ENCODE data around the gene GRID1. TPM values are rescaled to one million over a fixed set of nuclear protein-coding genes. Genes with fewer than 3 reads are reported as not detected.

Gene GRID1
- total RNA-seq, 2 donors from 2014 or later: 0.37 to 0.67 TPM

DNA sequence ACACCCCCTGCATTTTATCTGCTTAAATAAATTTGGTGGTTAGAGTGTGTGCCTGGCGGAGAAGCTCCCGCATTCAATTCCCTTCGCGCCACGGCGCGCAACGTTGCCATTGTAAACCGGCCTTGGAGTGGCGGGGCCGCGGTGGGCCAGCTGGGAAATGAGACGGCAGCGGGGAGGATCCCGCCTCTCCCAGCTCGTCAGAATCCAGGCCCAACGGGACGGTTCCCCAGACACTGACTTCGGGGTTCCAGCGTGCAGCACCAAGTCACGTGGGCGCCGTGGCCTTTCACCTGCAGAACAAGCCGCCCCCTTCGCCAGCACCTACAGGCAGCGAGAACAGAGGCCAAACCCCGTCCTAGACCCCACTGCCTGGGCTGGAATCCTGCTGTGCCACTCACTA lies 103.4 kb downstream of the GRID1 start:
- H3K4me1 ChIP-seq: peaks cover 0 to 4% of the 10 kb centered on the region in 2 donors
- TF ChIP-seq, protein P1, sequence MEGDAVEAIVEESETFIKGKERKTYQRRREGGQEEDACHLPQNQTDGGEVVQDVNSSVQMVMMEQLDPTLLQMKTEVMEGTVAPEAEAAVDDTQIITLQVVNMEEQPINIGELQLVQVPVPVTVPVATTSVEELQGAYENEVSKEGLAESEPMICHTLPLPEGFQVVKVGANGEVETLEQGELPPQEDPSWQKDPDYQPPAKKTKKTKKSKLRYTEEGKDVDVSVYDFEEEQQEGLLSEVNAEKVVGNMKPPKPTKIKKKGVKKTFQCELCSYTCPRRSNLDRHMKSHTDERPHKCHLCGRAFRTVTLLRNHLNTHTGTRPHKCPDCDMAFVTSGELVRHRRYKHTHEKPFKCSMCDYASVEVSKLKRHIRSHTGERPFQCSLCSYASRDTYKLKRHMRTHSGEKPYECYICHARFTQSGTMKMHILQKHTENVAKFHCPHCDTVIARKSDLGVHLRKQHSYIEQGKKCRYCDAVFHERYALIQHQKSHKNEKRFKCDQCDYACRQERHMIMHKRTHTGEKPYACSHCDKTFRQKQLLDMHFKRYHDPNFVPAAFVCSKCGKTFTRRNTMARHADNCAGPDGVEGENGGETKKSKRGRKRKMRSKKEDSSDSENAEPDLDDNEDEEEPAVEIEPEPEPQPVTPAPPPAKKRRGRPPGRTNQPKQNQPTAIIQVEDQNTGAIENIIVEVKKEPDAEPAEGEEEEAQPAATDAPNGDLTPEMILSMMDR (IDR thresholded peaks at IDR 0.05): no peak
- DNase-seq (ENCODE audit: low spot score): no peak
- peak overlapping the region in 1 of 2 donors; percentile 24 for H3K4me3 ChIP-seq
- H3K36me3 ChIP-seq: no peaks in the 10 kb centered on the region
- H3K27ac ChIP-seq: no peak overlapping the region
- H3K27me3 ChIP-seq: no peaks in the 10 kb centered on the region
- H3K9me3 ChIP-seq: no peaks in the 10 kb centered on the region

DNA sequence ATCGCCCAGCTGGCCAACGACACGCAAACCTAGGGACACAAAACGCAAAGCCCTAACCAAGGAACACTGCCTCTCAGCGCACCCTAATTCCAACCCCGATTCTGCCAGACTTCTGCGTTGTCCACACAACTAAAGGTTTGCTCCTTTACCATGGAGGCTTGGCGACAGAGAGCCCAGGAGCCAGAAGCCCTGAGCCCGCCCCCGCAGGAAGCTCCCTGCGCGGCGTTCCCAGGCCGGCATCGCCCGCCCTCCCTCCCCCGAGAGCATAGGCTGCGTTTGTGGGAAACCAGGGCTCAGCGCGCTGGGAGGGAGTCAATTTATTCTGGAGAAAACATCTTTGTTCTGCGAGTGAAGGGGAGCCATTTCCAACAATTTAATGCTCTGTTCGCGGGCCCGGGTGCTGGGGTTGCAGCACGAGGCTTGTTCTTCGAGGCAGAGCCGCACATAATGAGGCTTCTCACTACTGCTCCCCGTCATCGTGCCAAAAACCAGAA lies 103.9 kb downstream of the GRID1 start:
- Histone ChIP-seq H3K27me3 (no peaks in the 10 kb centered on the region), H3K4me1 (peaks cover 0 to 4% of the 10 kb centered on the region in 2 donors), H3K36me3 (no peaks in the 10 kb centered on the region), H3K9me3 (no peaks in the 10 kb centered on the region), H3K27ac (no peak overlapping the region), H3K4me3 (peak overlapping the region in 1 of 2 donors; percentile 24)
- TF ChIP-seq, protein P1 (IDR thresholded peaks at IDR 0.05): no peak
- no peak for DNase-seq (ENCODE audit: low spot score)

DNA sequence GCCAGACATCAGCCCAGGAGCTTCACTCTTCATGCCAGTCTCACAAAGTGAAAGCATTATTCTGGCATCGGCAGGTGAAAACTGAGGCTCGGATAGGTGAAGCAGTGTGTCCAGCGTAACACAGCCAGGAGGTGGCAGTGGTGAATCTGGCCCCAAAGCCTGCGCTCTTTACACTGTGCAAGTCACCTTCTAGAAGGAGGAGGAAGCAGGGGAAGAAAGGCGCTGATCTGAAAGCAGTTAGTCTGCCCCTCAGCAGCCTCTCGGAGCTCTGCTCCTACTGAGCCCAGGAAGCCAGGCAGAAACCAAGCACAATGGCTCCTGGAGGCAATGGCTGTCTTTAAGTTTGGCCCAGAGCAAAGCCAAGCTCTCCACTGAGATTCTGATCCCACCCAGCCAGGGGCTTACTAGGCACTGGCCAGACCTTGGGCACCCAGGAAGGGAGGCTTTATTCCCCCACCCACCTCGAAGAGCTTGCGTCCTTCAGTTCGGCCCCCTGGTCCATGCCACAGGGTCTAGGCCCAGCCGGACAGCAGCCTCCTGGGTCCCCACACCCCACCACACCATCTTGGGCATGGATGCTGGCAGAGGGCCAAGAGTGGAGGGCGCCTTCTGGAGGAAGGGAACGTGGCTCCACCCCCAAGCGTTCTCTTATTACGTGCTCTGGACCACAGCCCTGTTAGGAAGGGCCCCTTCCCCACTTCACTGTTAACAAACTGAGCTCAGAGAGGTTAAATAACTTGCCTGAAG lies 104.5 kb downstream of the GRID1 start:
- H3K4me3 ChIP-seq: no peak overlapping the region
- TF ChIP-seq, protein P1 (IDR thresholded peaks at IDR 0.05): no peak

GRCh38 chr10:86261470-86261869 lies 105.1 kb downstream of the GRID1 start:
- Histone ChIP-seq H3K27me3 (no peaks in the 10 kb centered on the region), H3K4me3 (no peak overlapping the region), H3K4me1 (peaks cover 0 to 4% of the 10 kb centered on the region in 2 donors), H3K27ac (no peak overlapping the region), H3K36me3 (no peaks in the 10 kb centered on the region), H3K9me3 (no peaks in the 10 kb centered on the region)
- TF ChIP-seq, protein P1 (IDR thresholded peaks at IDR 0.05): no peak
- no peak for DNase-seq (ENCODE audit: low spot score)

More for the DNA sequence above, 104.5 kb downstream of the GRID1 start:
- DNase-seq (ENCODE audit: low spot score): no peak
- Histone ChIP-seq H3K4me1 (peaks cover 0 to 4% of the 10 kb centered on the region in 2 donors), H3K36me3 (no peaks in the 10 kb centered on the region), H3K27ac (no peak overlapping the region), H3K27me3 (no peaks in the 10 kb centered on the region), H3K9me3 (no peaks in the 10 kb centered on the region)

- H3K9me3 ChIP-seq: no peaks in the 10 kb centered on the region
- no peaks in the 10 kb centered on the region for H3K36me3 ChIP-seq
- DNase-seq (ENCODE audit: low spot score): no peak
- TF ChIP-seq, protein P1 (IDR thresholded peaks at IDR 0.05): no peak
- peaks cover 0 to 4% of the 10 kb centered on the region in 2 donors for H3K4me1 ChIP-seq
- no peaks in the 10 kb centered on the region for H3K27me3 ChIP-seq
- H3K4me3 ChIP-seq: no peak overlapping the region
- no peak overlapping the region for H3K27ac ChIP-seq
Measured at GRCh38 chr10:86260564-86260963, 106.0 kb downstream of the GRID1 start.
